ENCODE data around the gene SORD. TPM values are rescaled to one million over a fixed set of nuclear protein-coding genes. Genes with fewer than 3 reads are reported as not detected.

The SORD gene
- total and polyA plus RNA-seq, 10 of the 15 experiments (the other 5 are each of a cell fraction or from before 2014, with no cell fraction given), result 7.5 to 51.6 (median 40.1) TPM

GRCh38 chr15:45105586-45105985 lies 82.6 kb downstream of the SORD start:
- no peaks in the 10 kb centered on the region; the same call in 1 of the 2 replicates for H4K20me1 ChIP-seq (ENCODE audit: control insufficient read depth, insufficient read depth)
- H3K4me1 ChIP-seq (ENCODE audit: control insufficient read depth, insufficient read depth, low read length), result no peaks in the 10 kb centered on the region
- ChIA-PET POLR2A (interaction anchor here (0.6 kb wide), 1 partner anchor 11 kb away, joined by 3 read pairs; no protein-coding TSS in a partner anchor), SMC1A (ENCODE audit: uncharacterized antibody, unreplicated experiment) (no interaction called here), CTCF (interaction anchor here (1.0 kb wide), 1 partner anchor 13 kb away, joined by 4 read pairs; no protein-coding TSS in a partner anchor), RAD21 (ENCODE audit: unreplicated experiment) (interaction anchor here (2.2 kb wide), 1 partner anchor 12 kb away, joined by 6 read pairs; no protein-coding TSS in a partner anchor)
- H3K4me3 ChIP-seq, result no peak overlapping the region
- no peak overlapping the region for H2AFZ ChIP-seq (ENCODE audit: control insufficient read depth, low read depth, low read length)
- no TSS peak for BruUV-seq (replicated peaks)
- ATAC-seq, result no peak
- no peak for DNase-seq (ENCODE audit: low read depth, low spot score)
- H3K9ac ChIP-seq (ENCODE audit: control insufficient read depth, insufficient read depth, low read length), result no peak overlapping the region
- no peaks in the 10 kb centered on the region for H3K36me3 ChIP-seq (ENCODE audit: control insufficient read depth in 2 of 2, insufficient read depth in 2 of 2, low read length in 1 of 2)
- no peak overlapping the region for H3K27ac ChIP-seq (ENCODE audit: control insufficient read depth, insufficient read depth)
- TF ChIP-seq CEBPB (IDR thresholded peaks at IDR 0.05; ENCODE audit: borderline replicate concordance in 1 of 2, low read depth in 2 of 2, low read length in 2 of 2) (no peak), ZBTB33 (IDR thresholded peaks at IDR 0.05) (no peak), KDM1A (IDR thresholded peaks at IDR 0.05; ENCODE audit: borderline replicate concordance) (no peak), SPI1 (IDR thresholded peaks at IDR 0.05; ENCODE audit: borderline replicate concordance, insufficient read depth, low read depth, low read length) (no peak)
- H3K9me3 ChIP-seq (replicated peaks; ENCODE audit: control insufficient read depth, insufficient read depth, low read length), result no peaks in the 10 kb centered on the region
- H3K79me2 ChIP-seq (ENCODE audit: control insufficient read depth, insufficient read depth, low read length), result no peaks in the 10 kb centered on the region
- intact Hi-C loops (cut with micrococcal nuclease; ENCODE audit: unreplicated experiment), result no loop called here
- 59% methylated on average over 11 of the region's 11 CpGs for WGBS (ENCODE audit: insufficient coverage, insufficient replicate concordance, low lambda C conversion rate, missing lambda C conversion rate)
- no peak for FAIRE-seq
- H3K27me3 ChIP-seq (replicated peaks in 1 of 2; ENCODE audit: control insufficient read depth in 2 of 2, insufficient read depth in 2 of 2, low read length in 1 of 2), result no peaks in the 10 kb centered on the region
- H3K4me2 ChIP-seq (ENCODE audit: control insufficient read depth, insufficient read depth), result no peak overlapping the region
- in situ Hi-C loops (cut with MboI), result no loop called here

Data from GM12878 (cell line).